Measurements from ENCODE around the gene PPP1R1B.
"Not testable (repeated sequence)": the region's sequence is repeated elsewhere in the genome, so short reads cannot be mapped to it uniquely, and the experiment has no call there.

PPP1R1B gene

GRCh38 chr17:39626171-39627046, at the start of gene PPP1R1B:
Gene PPP1R1B (plus strand): TSS chr17:39626952. CDS start chr17:39627393, 441 bp downstream.
- DNase-seq, result peak; percentile 56

- DNase-seq, result no peak
Observed at GRCh38 chr17:39578272-39578671, 48.5 kb upstream of the PPP1R1B start.

- peak; percentile 64 for DNase-seq
Observed at GRCh38 chr17:39579318-39580081, 47.3 kb upstream of the PPP1R1B start.

GRCh38 chr17:39580082-39580468, 46.7 kb upstream of the PPP1R1B start:
- DNase-seq, result no peak

- DNase-seq, result no peak
Observed at GRCh38 chr17:39581071-39581758, 45.5 kb upstream of the PPP1R1B start.

- DNase-seq, result no peak
Observed at GRCh38 chr17:39581759-39582085, 45.0 kb upstream of the PPP1R1B start.

GRCh38 chr17:39582658-39583057, 44.1 kb upstream of the PPP1R1B start:
- no peak for DNase-seq

- not testable (repeated sequence) for DNase-seq
Observed at GRCh38 chr17:39590180-39590579, 36.6 kb upstream of the PPP1R1B start.

- no peak for DNase-seq
Observed at GRCh38 chr17:39591958-39592954, 34.5 kb upstream of the PPP1R1B start.

GRCh38 chr17:39593371-39593770, 33.4 kb upstream of the PPP1R1B start:
- DNase-seq, result no peak

GRCh38 chr17:39595294-39595693, 31.5 kb upstream of the PPP1R1B start:
- DNase-seq, result no peak

- DNase-seq, result no peak
Observed at GRCh38 chr17:39595928-39596510, 30.7 kb upstream of the PPP1R1B start.

- DNase-seq, result no peak
Observed at GRCh38 chr17:39596543-39597267, 30.0 kb upstream of the PPP1R1B start.

- DNase-seq, result no peak
Observed at GRCh38 chr17:39597372-39598046, 29.2 kb upstream of the PPP1R1B start.

- no peak for DNase-seq
Observed at GRCh38 chr17:39598047-39598481, 28.7 kb upstream of the PPP1R1B start.

- no peak for DNase-seq
Observed at GRCh38 chr17:39598630-39599003, 28.1 kb upstream of the PPP1R1B start.

GRCh38 chr17:39599004-39599664, 27.6 kb upstream of the PPP1R1B start:
- no peak for DNase-seq

- no peak for DNase-seq
Observed at GRCh38 chr17:39599665-39600231, 27.0 kb upstream of the PPP1R1B start.

GRCh38 chr17:39600288-39600996, 26.3 kb upstream of the PPP1R1B start:
- DNase-seq, result no peak

Data from retina (tissue), 1 donor.